HG02870 (cell line): ENCODE data around the gene SPAG4.

Experiments used
- ATAC-seq: cut with Tn5 transposase; IDR thresholded peaks from one replicate; pipeline ENCODE4 v1.9.1; 2021; ENCODE audit warnings: mild to moderate bottlenecking, moderate library complexity; ENCODE audit not compliant: unreplicated experiment

Gene SPAG4

DNA sequence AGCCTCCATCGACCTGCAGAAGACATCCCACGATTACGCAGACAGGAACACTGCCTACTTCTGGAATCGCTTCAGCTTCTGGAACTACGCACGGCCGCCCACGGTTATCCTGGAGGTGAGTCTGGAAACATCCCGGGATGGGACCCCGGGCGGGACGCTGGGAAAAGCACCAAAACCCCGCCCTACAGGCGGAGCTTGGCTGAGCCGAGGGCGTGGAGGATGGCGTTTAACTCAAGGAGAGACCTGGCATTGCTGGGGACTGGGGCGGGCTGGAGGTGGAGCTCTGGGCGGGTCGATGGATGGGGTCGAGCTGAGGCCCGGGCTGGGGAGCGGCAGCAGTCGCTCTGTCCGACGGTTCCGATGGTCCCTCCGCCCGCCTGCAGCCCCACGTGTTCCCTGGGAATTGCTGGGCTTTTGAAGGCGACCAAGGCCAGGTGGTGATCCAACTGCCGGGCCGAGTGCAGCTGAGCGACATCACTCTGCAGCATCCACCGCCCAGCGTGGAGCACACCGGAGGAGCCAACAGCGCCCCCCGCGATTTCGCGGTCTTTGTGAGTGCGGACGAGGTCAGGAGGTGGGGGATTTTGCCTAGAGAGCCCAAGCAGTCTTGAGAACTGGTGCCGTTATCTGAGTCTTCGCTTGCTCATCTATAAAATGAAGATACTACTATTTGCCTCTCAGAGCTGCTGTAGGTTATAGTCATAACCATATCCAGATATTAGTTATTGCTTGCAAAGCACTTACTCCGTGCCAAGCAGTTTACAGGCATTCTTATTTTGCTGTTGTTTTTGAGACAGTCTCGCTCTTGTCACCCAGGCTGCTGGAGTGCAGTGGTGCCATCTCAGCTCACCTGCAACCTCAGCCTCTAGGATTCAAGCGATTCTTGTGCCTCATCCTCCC is 3.8 kb downstream of the SPAG4 start:
- ATAC-seq = peak; percentile 39

DNA sequence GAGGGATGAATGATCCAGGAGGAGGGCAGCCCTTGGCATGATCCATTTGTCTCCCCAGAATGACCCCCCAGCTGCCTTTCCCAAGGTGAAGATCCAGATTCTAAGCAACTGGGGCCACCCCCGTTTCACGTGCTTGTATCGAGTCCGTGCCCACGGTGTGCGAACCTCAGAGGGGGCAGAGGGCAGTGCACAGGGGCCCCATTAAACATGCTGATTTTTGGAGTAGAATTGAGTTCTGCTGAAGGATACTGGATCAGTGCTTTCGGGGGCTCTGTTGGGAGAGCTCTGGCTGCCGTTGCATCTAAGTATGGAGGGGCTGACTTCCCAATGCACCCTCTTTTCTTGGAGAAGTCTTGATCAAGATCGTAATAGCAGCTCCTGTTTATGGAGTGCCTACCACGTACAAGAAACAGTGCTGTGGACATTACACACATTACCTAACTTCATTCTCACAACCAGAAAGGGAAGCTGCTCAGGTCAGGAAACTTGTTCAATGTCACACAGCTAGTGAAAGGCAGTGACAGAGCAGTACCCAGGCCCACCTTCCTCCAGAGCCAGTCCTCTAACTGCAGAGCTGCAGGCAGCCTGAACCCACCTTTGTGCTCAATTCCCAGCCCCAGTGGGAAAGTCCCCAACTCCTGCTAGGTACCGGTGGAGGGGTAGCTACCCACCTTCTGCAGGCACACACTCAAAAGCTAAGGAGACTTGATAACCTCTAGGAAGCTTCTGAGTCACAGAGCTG is 5.4 kb downstream of the SPAG4 start:
- ATAC-seq = no peak

GRCh38 chr20:35621560-35621946 is 5.9 kb downstream of the SPAG4 start:
- ATAC-seq = no peak

DNA sequence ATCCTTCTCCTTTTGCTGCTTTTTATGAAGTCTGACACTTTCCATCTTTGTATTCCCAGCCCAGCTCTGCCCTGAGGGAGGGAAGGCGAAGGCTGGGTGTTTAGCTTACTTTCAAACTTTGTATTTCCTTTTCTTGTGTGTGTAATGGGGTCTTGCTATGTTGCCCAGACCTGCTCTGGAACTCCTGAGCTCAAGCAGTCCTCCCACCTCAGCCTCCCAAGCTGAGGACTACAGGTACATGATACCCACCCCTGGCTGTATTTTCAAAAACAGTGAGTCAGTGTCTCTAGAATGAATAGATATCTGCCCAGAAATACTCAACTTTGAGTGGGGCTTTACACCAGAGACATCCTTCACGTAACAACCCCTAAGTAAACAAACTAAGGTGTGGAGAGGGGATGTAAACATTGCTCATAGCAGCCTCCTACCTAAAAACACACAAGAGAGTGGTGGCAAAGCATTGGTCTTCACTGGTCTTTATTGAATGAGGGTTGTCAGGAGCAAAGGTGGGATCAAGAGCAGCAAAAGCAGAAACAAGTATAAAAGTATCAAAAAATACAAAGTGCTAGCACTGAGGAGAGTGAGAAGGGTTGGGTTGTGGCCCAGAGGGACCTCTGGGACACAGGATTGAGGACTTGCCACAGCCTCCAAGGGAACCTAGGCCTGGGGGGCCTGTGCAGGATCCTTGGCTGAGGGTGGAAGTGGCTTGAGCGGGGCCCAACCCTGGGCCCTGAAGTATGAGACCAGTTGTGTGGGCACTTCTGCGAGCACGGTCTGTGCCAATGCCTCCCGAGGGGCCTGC is 10.2 kb downstream of the SPAG4 start:
- ATAC-seq = no peak

GRCh38 chr20:35626386-35627001 is 10.9 kb downstream of the SPAG4 start:
- ATAC-seq = no peak

GRCh38 chr20:35627121-35627520 is 11.5 kb downstream of the SPAG4 start:
- no peak for ATAC-seq

GRCh38 chr20:35629427-35630145 is 14.0 kb downstream of the SPAG4 start:
- no peak for ATAC-seq

DNA sequence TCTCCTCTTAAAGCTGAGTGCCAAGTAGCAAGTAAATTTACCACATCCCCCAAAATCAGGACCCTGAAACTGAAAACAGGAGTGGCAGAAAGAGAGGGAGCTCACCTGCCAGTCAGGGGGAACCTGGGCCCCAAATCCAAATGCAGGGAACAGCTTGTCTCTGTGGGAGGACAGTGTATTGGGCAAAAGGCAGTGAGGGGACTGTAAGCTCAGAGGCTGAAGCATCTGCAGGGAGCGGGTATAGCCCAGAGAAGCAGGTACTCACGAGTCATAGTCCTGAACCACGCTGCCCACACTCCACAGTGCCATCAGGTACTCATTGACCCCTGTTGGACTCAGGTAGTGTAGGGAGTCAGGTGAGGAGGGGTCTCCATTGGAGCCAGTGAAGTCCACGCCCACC is 15.0 kb downstream of the SPAG4 start:
- ATAC-seq = no peak

- no peak for ATAC-seq
Measured at GRCh38 chr20:35632539-35633115, 17.0 kb downstream of the SPAG4 start.

- no peak for ATAC-seq
Measured at GRCh38 chr20:35635652-35636051, 20.0 kb downstream of the SPAG4 start.

DNA sequence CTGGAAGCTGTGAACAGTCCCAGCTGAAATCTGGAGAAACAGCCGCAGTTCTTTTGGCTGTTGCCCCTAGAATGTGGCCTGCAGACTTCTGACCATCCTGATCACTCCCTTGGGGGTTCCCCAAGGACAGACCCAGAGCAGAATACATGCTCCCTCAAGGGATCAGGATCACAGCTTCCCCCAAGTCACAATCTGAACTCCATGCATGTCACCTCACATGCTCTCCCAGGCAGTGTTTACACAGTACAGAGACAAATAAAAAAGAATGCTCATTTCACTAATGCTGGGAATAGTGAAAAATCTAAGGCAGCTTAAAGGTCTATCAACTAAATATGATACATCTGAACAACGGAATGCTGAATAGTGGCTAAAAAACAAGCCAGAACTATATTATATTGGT is 20.5 kb downstream of the SPAG4 start:
- ATAC-seq = no peak

DNA sequence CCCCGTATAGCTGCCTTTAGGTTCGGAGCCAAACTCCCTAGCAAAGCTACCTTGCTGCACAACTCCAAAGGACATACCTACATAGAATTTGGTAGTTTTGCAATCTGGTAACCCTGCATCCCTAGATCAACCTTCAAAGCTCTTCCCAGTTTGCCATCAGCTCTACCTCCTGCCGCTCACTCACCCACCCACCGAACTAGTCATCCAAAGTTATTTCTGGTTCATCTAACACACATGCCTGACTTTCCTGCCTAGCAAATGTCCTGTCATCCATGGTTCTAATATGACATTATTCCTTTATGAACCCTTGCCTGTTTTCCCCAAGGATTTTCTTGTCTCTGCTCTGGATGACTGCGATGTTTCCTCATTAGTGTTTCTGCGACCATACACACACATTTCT is 21.6 kb downstream of the SPAG4 start:
- ATAC-seq = no peak

- ATAC-seq = no peak
Measured at GRCh38 chr20:35638751-35639150, 23.1 kb downstream of the SPAG4 start.

- ATAC-seq = no peak
Measured at GRCh38 chr20:35640724-35641123, 25.1 kb downstream of the SPAG4 start.

- ATAC-seq = no peak
Measured at GRCh38 chr20:35641743-35642142, 26.1 kb downstream of the SPAG4 start.

GRCh38 chr20:35643045-35643444 is 27.4 kb downstream of the SPAG4 start:
- ATAC-seq = no peak

- ATAC-seq = no peak
Measured at GRCh38 chr20:35644806-35645205, 29.2 kb downstream of the SPAG4 start.

GRCh38 chr20:35648836-35649235 is 33.2 kb downstream of the SPAG4 start:
- no peak for ATAC-seq

GRCh38 chr20:35650632-35651031 is 35.0 kb downstream of the SPAG4 start:
- no peak for ATAC-seq

DNA sequence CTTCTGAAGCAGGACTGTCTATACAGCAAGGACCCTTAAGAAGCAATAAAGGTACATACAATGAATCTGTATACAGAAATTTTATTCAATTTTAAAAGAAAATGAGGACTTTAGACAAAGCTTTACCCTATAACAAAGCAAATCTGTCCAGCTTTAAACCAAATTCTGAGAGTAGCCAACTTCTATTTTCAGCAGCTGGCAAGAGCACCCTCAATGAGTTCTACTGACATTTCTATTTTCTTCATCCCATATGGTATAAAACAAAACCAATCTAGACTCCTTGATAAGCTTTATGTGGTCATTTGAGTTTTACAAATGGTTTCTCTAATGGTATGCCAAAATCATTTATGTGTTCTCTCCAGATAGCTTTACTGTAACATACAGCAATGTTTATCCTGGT is 36.3 kb downstream of the SPAG4 start:
- ATAC-seq = no peak
